GM12801 (cell line): ENCODE results near the gene SPINT1.

ENCODE experiments used
- CTCF ChIP-seq: IDR thresholded peaks from one replicate; pipeline ENCODE4 v1.5.1; 2011; ENCODE audit warnings: control low read depth; ENCODE audit not compliant: insufficient read length; ENCODE audit errors: extremely low read depth

The SPINT1 gene

GRCh38 chr15:40821195-40821594, 22.7 kb upstream of the SPINT1 start:
- TF ChIP-seq CTCF: no peak

- TF ChIP-seq CTCF: no peak
These were observed 20.1 kb upstream of the SPINT1 start for GRCh38 chr15:40823572-40824343.

GRCh38 chr15:40825661-40826422, 18.0 kb upstream of the SPINT1 start:
- TF ChIP-seq CTCF: no peak

GRCh38 chr15:40826423-40827075, 17.3 kb upstream of the SPINT1 start:
- no peak for TF ChIP-seq CTCF

GRCh38 chr15:40828447-40829036, 15.3 kb upstream of the SPINT1 start, which contains the start of gene PPP1R14D:
PPP1R14D (minus strand) TSS chr15:40828708; CDS start chr15:40828641, 67 bp downstream.
- no peak for TF ChIP-seq CTCF

GRCh38 chr15:40829115-40829514, 14.7 kb upstream of the SPINT1 start:
- no peak for TF ChIP-seq CTCF

GRCh38 chr15:40830884-40831283, 13.0 kb upstream of the SPINT1 start:
- TF ChIP-seq CTCF: no peak
